ENCODE measurements around the gene DYTN. TPM values are rescaled to one million over a fixed set of nuclear protein-coding genes. Genes with fewer than 3 reads are reported as not detected.
"Not testable (repeated sequence)": the region's sequence is repeated elsewhere in the genome, so short reads cannot be mapped to it uniquely, and the experiment has no call there.

Gene DYTN
- total RNA-seq, 3 donors from 2014 or later (not counting 1 experiment from before 2014, with no cell fraction given): not detected

DNA sequence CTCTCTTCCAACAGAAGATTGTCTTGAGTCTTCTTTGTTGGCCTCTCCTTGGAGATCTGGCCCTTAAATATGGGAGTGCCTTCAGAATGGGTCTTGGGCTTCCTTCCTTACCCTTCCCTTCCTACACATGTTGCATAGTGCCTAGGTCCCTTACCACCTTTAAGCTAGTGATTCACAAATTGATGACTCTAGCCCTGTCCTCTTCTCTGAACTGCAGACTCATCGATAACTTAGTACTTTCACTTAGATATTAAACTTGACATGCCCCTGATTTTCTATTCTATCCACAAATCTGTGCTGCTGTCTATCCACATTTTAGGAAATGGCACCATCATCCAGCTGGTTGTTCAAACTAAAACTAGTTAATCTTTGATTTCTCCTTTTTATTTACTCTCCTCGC, 9.1 kb upstream of the DYTN start:
- WGBS (ENCODE audit: insufficient coverage): 90% methylated on average over 2 of the region's 2 CpGs
- peaks cover under 1 to 2% of the 10 kb centered on the region in 2 donors for H3K9me3 Mint-ChIP-seq
- no peaks in the 10 kb centered on the region for H3K36me3 Mint-ChIP-seq
- TF ChIP-seq, protein P1, sequence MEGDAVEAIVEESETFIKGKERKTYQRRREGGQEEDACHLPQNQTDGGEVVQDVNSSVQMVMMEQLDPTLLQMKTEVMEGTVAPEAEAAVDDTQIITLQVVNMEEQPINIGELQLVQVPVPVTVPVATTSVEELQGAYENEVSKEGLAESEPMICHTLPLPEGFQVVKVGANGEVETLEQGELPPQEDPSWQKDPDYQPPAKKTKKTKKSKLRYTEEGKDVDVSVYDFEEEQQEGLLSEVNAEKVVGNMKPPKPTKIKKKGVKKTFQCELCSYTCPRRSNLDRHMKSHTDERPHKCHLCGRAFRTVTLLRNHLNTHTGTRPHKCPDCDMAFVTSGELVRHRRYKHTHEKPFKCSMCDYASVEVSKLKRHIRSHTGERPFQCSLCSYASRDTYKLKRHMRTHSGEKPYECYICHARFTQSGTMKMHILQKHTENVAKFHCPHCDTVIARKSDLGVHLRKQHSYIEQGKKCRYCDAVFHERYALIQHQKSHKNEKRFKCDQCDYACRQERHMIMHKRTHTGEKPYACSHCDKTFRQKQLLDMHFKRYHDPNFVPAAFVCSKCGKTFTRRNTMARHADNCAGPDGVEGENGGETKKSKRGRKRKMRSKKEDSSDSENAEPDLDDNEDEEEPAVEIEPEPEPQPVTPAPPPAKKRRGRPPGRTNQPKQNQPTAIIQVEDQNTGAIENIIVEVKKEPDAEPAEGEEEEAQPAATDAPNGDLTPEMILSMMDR (IDR thresholded peaks at IDR 0.05): no peak
- no peaks in the 10 kb centered on the region for H3K9me3 ChIP-seq (ENCODE audit: control insufficient read depth, insufficient read depth, low read length)
- H3K27ac ChIP-seq (ENCODE audit: low read length): no peak overlapping the region
- H3K27ac Mint-ChIP-seq: no peak overlapping the region
- no peak overlapping the region for H3K4me3 Mint-ChIP-seq
- peaks cover 13 to 29% of the 10 kb centered on the region in 2 donors for H3K27me3 Mint-ChIP-seq (ENCODE audit: low read depth in 2 of 2)
- DNase-seq (no peak), ATAC-seq (no peak)
- H3K4me1 Mint-ChIP-seq: no peaks in the 10 kb centered on the region
- intact Hi-C loops (cut with micrococcal nuclease): no loop called here
- no peaks in the 10 kb centered on the region for H3K36me3 ChIP-seq (ENCODE audit: control insufficient read depth, insufficient read depth, low read length)
- no peak overlapping the region for H3K4me3 ChIP-seq (ENCODE audit: low read length)
- no peaks in the 10 kb centered on the region for H3K27me3 ChIP-seq (ENCODE audit: control insufficient read depth, insufficient read depth, low read length)
- no peaks in the 10 kb centered on the region for H3K4me1 ChIP-seq (ENCODE audit: control insufficient read depth, insufficient read depth, low read length)

DNA sequence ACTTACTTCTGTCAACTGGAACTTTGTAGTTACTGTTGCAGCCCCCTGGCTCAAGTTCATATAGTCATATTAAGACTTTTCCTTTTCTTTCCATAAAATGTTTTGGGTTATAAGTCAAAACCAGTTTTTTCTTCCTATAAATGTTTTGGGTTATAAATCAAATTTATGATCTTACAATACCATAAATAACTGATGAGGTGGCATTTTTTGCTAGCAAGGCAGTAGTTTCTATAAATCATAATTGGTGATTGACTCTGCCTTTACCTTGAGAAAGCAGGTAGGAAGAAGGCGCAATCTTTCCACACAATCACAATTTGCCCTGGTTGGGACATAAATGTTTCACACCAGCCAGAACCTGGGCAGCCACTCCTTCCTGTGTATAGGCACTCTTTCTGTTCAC, 5.1 kb upstream of the DYTN start:
- WGBS (ENCODE audit: insufficient coverage): 100% methylated on average over 1 of the region's 1 CpG
- no peaks in the 10 kb centered on the region for H3K9me3 ChIP-seq (ENCODE audit: control insufficient read depth, insufficient read depth, low read length)
- H3K4me3 Mint-ChIP-seq: no peak overlapping the region
- H3K4me1 Mint-ChIP-seq: no peaks in the 10 kb centered on the region
- no peaks in the 10 kb centered on the region for H3K36me3 Mint-ChIP-seq
- DNase-seq (no peak), ATAC-seq (no peak)
- TF ChIP-seq, protein P1 (IDR thresholded peaks at IDR 0.05): no peak
- H3K27ac ChIP-seq (ENCODE audit: low read length): no peak overlapping the region
- no peaks in the 10 kb centered on the region for H3K27me3 ChIP-seq (ENCODE audit: control insufficient read depth, insufficient read depth, low read length)
- H3K27me3 Mint-ChIP-seq (ENCODE audit: low read depth in 2 of 2): peaks cover 24 to 29% of the 10 kb centered on the region in 2 donors
- H3K9me3 Mint-ChIP-seq: peaks cover 0 to 2% of the 10 kb centered on the region in 2 donors
- no peaks in the 10 kb centered on the region for H3K36me3 ChIP-seq (ENCODE audit: control insufficient read depth, insufficient read depth, low read length)
- intact Hi-C loops (cut with micrococcal nuclease): no loop called here
- H3K4me3 ChIP-seq (ENCODE audit: low read length): no peak overlapping the region
- no peak overlapping the region for H3K27ac Mint-ChIP-seq
- no peaks in the 10 kb centered on the region for H3K4me1 ChIP-seq (ENCODE audit: control insufficient read depth, insufficient read depth, low read length)

DNA sequence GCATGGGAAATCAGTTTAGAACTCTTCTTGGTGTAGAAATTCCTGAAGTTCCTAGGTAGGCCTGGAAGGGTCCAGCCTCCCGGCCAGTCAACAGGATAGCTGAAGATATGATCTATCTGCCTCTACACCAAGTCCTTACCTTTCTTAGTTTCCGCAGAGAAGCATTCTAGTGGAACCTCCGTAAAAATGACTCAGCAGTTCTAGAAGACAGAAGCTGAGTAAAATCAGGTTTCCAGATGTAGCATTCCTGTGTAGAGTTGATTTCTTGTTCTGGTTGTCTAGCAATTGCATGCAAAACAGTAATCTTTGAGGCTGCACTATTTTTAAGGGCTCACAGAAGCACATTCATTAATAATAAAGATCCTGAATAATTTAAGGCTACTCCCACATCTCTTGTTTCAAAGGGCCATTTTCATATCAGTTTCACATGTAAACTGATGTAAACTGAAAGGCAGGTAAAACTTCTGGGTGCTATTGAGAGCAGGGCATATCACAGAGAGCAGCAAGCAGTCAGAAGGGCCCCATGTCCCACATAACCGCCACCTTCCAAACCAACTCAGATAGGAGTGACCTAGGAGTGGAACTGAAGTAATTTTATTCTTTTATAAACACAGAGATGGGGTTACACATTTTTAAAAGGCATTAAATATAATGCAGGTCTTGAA, 3.2 kb upstream of the DYTN start:
- H3K36me3 Mint-ChIP-seq: no peaks in the 10 kb centered on the region
- no peak for DNase-seq
- Histone ChIP-seq H3K4me1 (ENCODE audit: control insufficient read depth, insufficient read depth, low read length) (no peaks in the 10 kb centered on the region), H3K27me3 (ENCODE audit: control insufficient read depth, insufficient read depth, low read length) (no peaks in the 10 kb centered on the region), H3K27ac (ENCODE audit: low read length) (no peak overlapping the region), H3K4me3 (ENCODE audit: low read length) (no peak overlapping the region), H3K36me3 (ENCODE audit: control insufficient read depth, insufficient read depth, low read length) (no peaks in the 10 kb centered on the region), H3K9me3 (ENCODE audit: control insufficient read depth, insufficient read depth, low read length) (no peaks in the 10 kb centered on the region)
- no peak overlapping the region for H3K27ac Mint-ChIP-seq
- intact Hi-C loops (cut with micrococcal nuclease): no loop called here
- H3K4me1 Mint-ChIP-seq: no peaks in the 10 kb centered on the region
- 12% methylated on average over 3 of the region's 4 CpGs for WGBS (ENCODE audit: insufficient coverage)
- peaks cover 0 to 2% of the 10 kb centered on the region in 2 donors for H3K9me3 Mint-ChIP-seq
- peaks cover 20 to 25% of the 10 kb centered on the region in 2 donors for H3K27me3 Mint-ChIP-seq (ENCODE audit: low read depth in 2 of 2)
- TF ChIP-seq, protein P1 (IDR thresholded peaks at IDR 0.05): no peak
- no peak overlapping the region for H3K4me3 Mint-ChIP-seq
- ATAC-seq: no peak

DNA sequence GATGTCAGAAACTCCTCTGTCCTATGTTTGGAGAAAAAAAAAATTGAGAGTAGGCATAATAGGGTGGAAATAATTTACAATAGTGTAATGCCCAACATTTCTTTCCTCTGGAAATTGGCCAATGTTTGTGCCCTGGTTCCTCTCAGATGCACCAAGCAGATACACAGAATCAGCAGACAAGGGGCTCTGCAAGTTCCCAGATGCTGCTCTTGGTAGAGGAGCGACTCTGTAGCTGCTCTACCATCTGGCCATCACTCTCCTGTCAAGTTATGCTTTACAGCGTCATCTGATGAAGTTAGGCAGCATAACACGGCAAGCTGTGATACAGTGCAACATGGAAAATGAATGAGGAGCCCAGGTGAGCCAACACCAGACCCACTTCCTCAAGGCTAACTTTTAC, 1.6 kb downstream of the DYTN start:
- H3K4me1 Mint-ChIP-seq: no peaks in the 10 kb centered on the region
- H3K27ac Mint-ChIP-seq: no peak overlapping the region
- no peaks in the 10 kb centered on the region for H3K36me3 Mint-ChIP-seq

DNA sequence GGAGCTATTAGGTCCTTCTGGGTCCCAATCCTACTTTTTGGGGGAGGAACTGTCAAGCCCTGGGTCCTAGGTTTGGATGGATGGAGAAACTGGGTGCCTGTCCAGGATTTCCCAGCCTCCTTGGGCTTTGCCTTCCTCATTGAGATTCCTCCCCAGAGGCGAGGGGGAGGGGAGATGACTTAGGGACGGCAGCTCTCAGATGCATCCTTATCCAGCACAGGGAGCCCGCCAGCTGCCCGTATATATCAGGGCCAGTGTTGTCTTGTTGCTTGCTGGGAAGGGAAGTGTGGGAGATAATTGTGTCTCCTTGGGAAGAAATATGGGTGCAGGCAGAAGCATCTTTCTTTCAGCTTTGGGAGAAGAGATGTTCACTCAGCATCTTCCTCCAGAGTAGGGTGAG, 3.0 kb downstream of the DYTN start:
- ATAC-seq; H3K9me3 ChIP-seq (ENCODE audit: control insufficient read depth, insufficient read depth, low read length); H3K4me3 Mint-ChIP-seq; H3K36me3 Mint-ChIP-seq; DNase-seq; H3K4me1 Mint-ChIP-seq; H3K27me3 ChIP-seq (ENCODE audit: control insufficient read depth, insufficient read depth, low read length); H3K9me3 Mint-ChIP-seq; intact Hi-C loops (cut with micrococcal nuclease); H3K4me1 ChIP-seq (ENCODE audit: control insufficient read depth, insufficient read depth, low read length); H3K27ac Mint-ChIP-seq; H3K27ac ChIP-seq (ENCODE audit: low read length); H3K36me3 ChIP-seq (ENCODE audit: control insufficient read depth, insufficient read depth, low read length); H3K4me3 ChIP-seq (ENCODE audit: low read length): not testable (repeated sequence)
- WGBS (ENCODE audit: insufficient coverage): 96% methylated on average over 4 of the region's 4 CpGs
- H3K27me3 Mint-ChIP-seq (ENCODE audit: low read depth in 2 of 2): peaks cover 13 to 14% of the 10 kb centered on the region in 2 donors

More for the DNA sequence above, 1.6 kb downstream of the DYTN start:
- Histone ChIP-seq H3K4me1 (ENCODE audit: control insufficient read depth, insufficient read depth, low read length) (no peaks in the 10 kb centered on the region), H3K9me3 (ENCODE audit: control insufficient read depth, insufficient read depth, low read length) (no peaks in the 10 kb centered on the region), H3K27me3 (ENCODE audit: control insufficient read depth, insufficient read depth, low read length) (no peaks in the 10 kb centered on the region), H3K36me3 (ENCODE audit: control insufficient read depth, insufficient read depth, low read length) (no peaks in the 10 kb centered on the region), H3K4me3 (ENCODE audit: low read length) (no peak overlapping the region), H3K27ac (ENCODE audit: low read length) (no peak overlapping the region)
- ATAC-seq (no peak), DNase-seq (no peak)
- no peak overlapping the region for H3K4me3 Mint-ChIP-seq
- TF ChIP-seq, protein P1 (IDR thresholded peaks at IDR 0.05): no peak
- intact Hi-C loops (cut with micrococcal nuclease): no loop called here
- 79% methylated on average over 3 of the region's 3 CpGs for WGBS (ENCODE audit: insufficient coverage)
- no peaks in the 10 kb centered on the region for H3K9me3 Mint-ChIP-seq
- peaks cover 14 to 16% of the 10 kb centered on the region in 2 donors for H3K27me3 Mint-ChIP-seq (ENCODE audit: low read depth in 2 of 2)

Measured in natural killer cell (primary cell).